ENCODE measurements around the gene GNB1L. TPM values are rescaled to one million over a fixed set of nuclear protein-coding genes. Genes with fewer than 3 reads are reported as not detected.

Gene GNB1L
- total RNA-seq, 1 experiment from 2014 or later, result 18.0 TPM

DNA sequence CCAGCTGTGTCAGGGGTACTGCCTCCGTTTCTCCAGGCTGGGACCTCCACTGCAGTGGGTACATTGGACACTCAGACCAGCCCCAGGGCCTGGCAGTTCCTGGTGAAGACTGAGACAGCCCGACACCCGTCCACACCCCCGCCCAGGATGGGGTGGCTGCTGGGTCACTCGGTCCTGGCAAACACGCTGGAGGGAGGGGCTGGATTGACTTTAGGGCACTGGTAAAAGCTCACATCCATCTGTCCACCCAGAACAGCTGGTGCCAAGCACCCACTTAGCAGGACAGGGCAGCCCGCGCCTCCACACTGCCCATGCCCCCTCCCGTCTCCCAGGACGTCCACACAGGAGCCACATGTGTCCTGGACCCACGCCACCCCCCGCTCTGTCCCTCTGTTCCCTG, 104.8 kb downstream of the GNB1L start (continued):
- TF ChIP-seq, protein P1, sequence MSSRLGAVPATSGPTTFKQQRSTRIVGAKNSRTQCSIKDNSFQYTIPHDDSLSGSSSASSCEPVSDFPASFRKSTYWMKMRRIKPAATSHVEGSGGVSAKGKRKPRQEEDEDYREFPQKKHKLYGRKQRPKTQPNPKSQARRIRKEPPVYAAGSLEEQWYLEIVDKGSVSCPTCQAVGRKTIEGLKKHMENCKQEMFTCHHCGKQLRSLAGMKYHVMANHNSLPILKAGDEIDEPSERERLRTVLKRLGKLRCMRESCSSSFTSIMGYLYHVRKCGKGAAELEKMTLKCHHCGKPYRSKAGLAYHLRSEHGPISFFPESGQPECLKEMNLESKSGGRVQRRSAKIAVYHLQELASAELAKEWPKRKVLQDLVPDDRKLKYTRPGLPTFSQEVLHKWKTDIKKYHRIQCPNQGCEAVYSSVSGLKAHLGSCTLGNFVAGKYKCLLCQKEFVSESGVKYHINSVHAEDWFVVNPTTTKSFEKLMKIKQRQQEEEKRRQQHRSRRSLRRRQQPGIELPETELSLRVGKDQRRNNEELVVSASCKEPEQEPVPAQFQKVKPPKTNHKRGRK (CRISPR knock-in tag; IDR thresholded peaks at IDR 0.05; ENCODE audit: borderline replicate concordance), result no peak

- H3K27ac Mint-ChIP-seq, result no peak overlapping the region
- 0 out of 2 replicates have a peak, but pooled peaks cover 2% of the 10 kb centered on the region for H3K4me1 Mint-ChIP-seq
- ChIA-PET POLR2A (no interaction called here), CTCF (interaction anchor here (0.8 to 1.6 kb wide), 3 partner anchors 19 to 27 kb away, joined by 3 to 10 read pairs (median 4); no protein-coding TSS in a partner anchor)
- no peaks in the 10 kb centered on the region for H3K36me3 Mint-ChIP-seq
- ATAC-seq (no peak), DNase-seq (ENCODE audit: low spot score) (no peak)
- no peak for TF ChIP-seq ZNF396 (CRISPR knock-in tag; IDR thresholded peaks at IDR 0.05; ENCODE audit: borderline replicate concordance)
- TF ChIP-seq CREM (CRISPR knock-in tag; IDR thresholded peaks at IDR 0.05), result no peak
- H3K9me3 Mint-ChIP-seq, result no peaks in the 10 kb centered on the region
- H3K4me3 Mint-ChIP-seq, result no peak overlapping the region
- peaks cover 25% of the 10 kb centered on the region for H3K27me3 Mint-ChIP-seq (ENCODE audit: low read depth)
Observed at GRCh38 chr22:19748991-19749664, 105.5 kb downstream of the GNB1L start.

GRCh38 chr22:19748139-19748538, 106.5 kb downstream of the GNB1L start:
- no peak overlapping the region for H3K27ac Mint-ChIP-seq
- no peak for DNase-seq (ENCODE audit: low spot score)
- no peaks in the 10 kb centered on the region for H3K9me3 Mint-ChIP-seq
- ChIA-PET POLR2A (no interaction called here), CTCF (interaction anchor here (0.8 to 1.6 kb wide), 3 partner anchors 18 to 28 kb away, joined by 3 to 10 read pairs (median 4); no protein-coding TSS in a partner anchor)
- no peak overlapping the region for H3K4me3 Mint-ChIP-seq
- ATAC-seq, result no peak
- peaks cover 15% of the 10 kb centered on the region for H3K27me3 Mint-ChIP-seq (ENCODE audit: low read depth)
- H3K36me3 Mint-ChIP-seq, result no peaks in the 10 kb centered on the region
- 0 out of 2 replicates have a peak, but pooled peaks cover 2% of the 10 kb centered on the region for H3K4me1 Mint-ChIP-seq
- no peak for TF ChIP-seq CDX4 (CRISPR knock-in tag; IDR thresholded peaks at IDR 0.05; ENCODE audit: borderline replicate concordance)
- TF ChIP-seq SMAD3 (CRISPR knock-in tag; IDR thresholded peaks at IDR 0.05; ENCODE audit: borderline replicate concordance), result no peak
- TF ChIP-seq RELA (CRISPR knock-in tag; IDR thresholded peaks at IDR 0.05; ENCODE audit: borderline replicate concordance), result no peak
- TF ChIP-seq JAZF1 (CRISPR knock-in tag; IDR thresholded peaks at IDR 0.05), result no peak
- no peak for TF ChIP-seq ATF2 (CRISPR knock-in tag; IDR thresholded peaks at IDR 0.05; ENCODE audit: borderline replicate concordance, low read depth)
- no peak for TF ChIP-seq ARID4B (CRISPR knock-in tag; IDR thresholded peaks at IDR 0.05; ENCODE audit: borderline replicate concordance)
- TF ChIP-seq, protein P2, sequence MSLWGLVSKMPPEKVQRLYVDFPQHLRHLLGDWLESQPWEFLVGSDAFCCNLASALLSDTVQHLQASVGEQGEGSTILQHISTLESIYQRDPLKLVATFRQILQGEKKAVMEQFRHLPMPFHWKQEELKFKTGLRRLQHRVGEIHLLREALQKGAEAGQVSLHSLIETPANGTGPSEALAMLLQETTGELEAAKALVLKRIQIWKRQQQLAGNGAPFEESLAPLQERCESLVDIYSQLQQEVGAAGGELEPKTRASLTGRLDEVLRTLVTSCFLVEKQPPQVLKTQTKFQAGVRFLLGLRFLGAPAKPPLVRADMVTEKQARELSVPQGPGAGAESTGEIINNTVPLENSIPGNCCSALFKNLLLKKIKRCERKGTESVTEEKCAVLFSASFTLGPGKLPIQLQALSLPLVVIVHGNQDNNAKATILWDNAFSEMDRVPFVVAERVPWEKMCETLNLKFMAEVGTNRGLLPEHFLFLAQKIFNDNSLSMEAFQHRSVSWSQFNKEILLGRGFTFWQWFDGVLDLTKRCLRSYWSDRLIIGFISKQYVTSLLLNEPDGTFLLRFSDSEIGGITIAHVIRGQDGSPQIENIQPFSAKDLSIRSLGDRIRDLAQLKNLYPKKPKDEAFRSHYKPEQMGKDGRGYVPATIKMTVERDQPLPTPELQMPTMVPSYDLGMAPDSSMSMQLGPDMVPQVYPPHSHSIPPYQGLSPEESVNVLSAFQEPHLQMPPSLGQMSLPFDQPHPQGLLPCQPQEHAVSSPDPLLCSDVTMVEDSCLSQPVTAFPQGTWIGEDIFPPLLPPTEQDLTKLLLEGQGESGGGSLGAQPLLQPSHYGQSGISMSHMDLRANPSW (CRISPR knock-in tag; conservative IDR thresholded peaks at IDR 0.05; ENCODE audit: low read depth), result no peak
- TF ChIP-seq MYBL2 (CRISPR knock-in tag; IDR thresholded peaks at IDR 0.05), result no peak
- no peak for TF ChIP-seq ZSCAN18 (CRISPR knock-in tag; IDR thresholded peaks at IDR 0.05)
- no peak for TF ChIP-seq JUN (CRISPR knock-in tag; IDR thresholded peaks at IDR 0.05)
- no peak for TF ChIP-seq ZNF317 (CRISPR knock-in tag; IDR thresholded peaks at IDR 0.05; ENCODE audit: borderline replicate concordance, low read depth)
- TF ChIP-seq FOXK1 (CRISPR knock-in tag; IDR thresholded peaks at IDR 0.05), result no peak
- no peak for TF ChIP-seq TP53 (CRISPR knock-in tag; IDR thresholded peaks at IDR 0.05)
- TF ChIP-seq, protein P3, sequence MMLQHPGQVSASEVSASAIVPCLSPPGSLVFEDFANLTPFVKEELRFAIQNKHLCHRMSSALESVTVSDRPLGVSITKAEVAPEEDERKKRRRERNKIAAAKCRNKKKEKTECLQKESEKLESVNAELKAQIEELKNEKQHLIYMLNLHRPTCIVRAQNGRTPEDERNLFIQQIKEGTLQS (CRISPR knock-in tag; conservative IDR thresholded peaks at IDR 0.05), result no peak

Measured in WTC11 (cell line).